NCI-H2029 treated with DMSO at 0.1 percent for 48 hours (cell line): ENCODE results near the gene USB1.

Source experiments
- DNase-seq: peaks from one replicate; lab custom pipeline; 2025; lab: John Stamatoyannopoulos, UW

Gene USB1

DNA sequence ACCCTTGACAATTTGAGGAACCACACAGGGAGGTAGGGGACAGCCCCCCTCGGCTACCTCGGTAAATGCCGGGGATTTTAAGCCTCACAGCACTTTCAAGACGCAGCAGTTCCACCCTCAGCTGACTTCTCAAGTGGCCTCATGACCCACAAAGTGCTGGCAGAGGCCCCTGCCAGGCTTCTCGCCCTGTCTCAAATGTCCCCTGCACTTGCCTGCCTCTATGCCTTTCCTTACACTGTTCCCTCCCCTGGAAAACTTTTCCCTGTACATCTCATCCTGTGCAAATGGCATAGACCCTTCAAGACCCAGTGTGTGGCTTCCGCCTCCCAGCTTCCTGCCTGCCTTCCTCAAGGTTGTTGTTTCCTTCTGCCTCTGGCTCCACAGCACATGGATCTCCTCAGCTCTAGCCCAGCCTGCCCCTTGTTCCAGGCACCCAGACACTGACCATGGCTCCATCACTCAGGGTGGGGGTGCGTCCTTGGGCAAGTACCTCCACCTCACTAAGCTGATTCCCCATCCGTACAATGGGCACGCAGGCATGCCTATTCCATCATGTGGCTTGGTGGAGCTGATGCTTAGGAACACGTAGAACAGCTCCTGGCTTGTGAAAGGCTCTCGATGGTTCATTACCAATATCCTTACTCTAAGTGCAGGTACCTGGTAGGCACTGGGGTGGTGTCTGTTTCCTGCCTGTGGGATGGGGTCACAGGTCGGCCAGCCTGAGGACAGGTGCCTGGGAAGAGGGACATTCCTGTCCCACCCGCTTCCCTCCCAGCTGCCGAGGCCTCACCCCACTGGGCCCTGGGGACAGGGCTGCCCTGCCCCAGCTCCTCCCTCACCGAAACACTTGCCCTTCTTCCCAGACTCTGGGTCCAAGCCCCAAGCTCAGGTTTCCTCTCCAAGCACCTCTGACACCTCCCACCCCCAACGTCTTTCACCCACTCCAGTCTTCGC is 48.3 kb downstream of the USB1 start:
- DNase-seq: no peak

GRCh38 chr16:58051296-58051695 is 50.1 kb downstream of the USB1 start:
- DNase-seq: no peak

- no peak for DNase-seq
Measured at GRCh38 chr16:58051821-58052603, 50.8 kb downstream of the USB1 start.

GRCh38 chr16:58053682-58054005 is 52.4 kb downstream of the USB1 start:
- DNase-seq: no peak

- DNase-seq: no peak
Measured at GRCh38 chr16:58054289-58054688, 53.1 kb downstream of the USB1 start.

GRCh38 chr16:58056580-58056979 is 55.4 kb downstream of the USB1 start:
- no peak for DNase-seq

GRCh38 chr16:58057121-58057520 is 55.9 kb downstream of the USB1 start:
- DNase-seq: no peak

DNA sequence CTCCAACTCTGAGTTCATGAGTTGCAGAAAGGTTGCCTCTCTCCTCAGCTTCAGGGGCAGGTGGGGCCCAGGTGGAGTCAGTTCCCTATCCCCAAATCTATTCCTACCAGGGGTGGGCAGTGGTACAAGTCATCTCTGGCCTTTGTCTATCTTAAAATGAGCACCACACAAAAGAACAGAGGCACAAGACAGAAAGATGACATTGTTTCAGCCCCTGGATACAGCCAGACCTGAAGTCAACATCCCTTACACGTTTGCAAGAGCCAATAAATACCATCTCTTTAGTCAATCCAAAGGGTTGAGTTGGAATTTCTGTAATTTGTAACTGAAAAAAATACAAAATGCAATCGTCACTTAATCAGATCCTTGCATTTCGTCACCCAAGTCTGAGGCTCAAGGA is 56.6 kb downstream of the USB1 start:
- no peak for DNase-seq

DNA sequence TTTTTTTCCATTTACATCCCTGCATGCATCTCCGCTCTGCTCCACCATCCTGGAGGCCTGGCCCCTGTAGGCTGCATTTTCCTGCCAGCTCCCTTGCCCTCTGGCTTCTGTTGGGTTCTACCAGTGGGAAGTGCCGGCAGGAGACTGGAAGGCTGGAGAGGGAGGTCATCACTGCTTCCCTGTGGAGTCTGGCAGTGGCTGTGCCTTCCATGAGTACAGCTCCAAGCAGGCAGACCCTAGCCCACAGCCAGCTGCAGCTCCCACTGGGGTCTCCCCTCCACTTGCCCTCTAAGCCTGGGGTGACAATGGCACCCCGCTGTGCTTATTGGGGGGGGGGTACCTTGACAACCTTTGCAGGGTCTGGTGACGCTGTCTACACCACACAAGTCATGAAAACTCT is 61.6 kb downstream of the USB1 start:
- no peak for DNase-seq

DNA sequence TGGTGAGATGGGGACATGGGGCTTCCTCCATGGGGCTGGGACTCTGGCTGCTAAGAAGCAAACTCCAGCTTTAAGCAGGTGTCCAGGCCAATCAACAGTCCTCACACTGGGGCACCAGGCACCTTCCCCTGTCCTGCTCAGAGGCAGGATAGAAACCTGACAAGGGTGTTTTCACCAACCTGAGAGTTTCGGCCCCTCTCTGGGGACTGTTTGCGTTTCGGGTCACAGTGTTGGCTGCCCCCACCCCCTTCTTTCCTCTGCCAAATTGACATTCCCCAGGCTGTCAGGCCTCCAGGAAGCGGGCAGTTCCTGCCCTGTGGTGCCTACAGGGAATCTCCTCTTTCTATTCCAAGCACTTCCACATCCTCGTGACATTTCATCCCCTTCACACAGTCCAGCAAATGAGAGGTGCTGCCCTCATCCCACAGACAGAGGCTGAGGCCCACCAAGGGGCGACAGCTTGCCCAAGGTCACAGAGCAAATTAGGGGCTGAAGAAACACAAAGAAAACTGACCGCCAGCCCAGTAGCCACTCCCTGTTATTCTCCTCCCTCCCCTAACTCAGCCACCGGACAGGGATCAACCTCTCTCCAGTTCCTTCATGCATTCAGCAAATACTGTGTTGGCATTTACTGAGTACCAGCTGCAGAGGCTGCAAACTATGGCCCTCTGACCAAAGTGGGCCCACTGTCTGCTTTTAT is 62.3 kb downstream of the USB1 start:
- no peak for DNase-seq

DNA sequence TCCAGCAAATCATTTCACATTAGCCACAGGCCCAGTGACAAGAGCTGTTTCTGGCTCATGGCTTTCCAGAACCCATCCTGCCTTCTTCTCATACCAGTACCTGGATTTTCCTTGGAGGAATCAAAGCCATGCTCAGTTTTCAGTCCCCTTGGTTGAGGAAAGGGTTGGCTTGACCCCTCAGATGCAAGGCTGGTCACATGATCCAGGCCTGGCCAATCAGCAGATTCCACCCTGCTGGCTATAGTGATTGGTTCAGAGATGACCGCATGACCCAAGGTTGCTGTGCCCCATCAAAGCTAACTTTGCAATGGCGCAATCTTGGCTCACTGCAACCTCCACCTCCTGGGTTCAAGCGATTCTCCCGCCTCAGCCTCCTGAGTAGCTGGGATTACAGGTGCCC is 69.4 kb downstream of the USB1 start:
- no peak for DNase-seq
